Esophagus (tissue), 2 donors: ENCODE results near the gene TNFSF9. TPM values are rescaled to one million over a fixed set of nuclear protein-coding genes. Genes with fewer than 3 reads are reported as not detected.
A peak's percentile ranks its signal among the peaks of the same experiment; 100 is the strongest.

Experiments used
- H3K27ac ChIP-seq, 2 donors: one replicate each; pipeline ENCODE4 v1.5.1; 2013; ENCODE audit warnings: low read depth in 2 of 2, mild to moderate bottlenecking in 2 of 2, inconsistent platforms in 1 of 2, low read length in 1 of 2, moderate library complexity in 1 of 2
- H3K27me3 ChIP-seq, 2 donors: one replicate each; pipeline ENCODE4 v1.6.1; 2013; ENCODE audit warnings: low read length in 2 of 2, control low read depth in 1 of 2, mild to moderate bottlenecking in 1 of 2; ENCODE audit not compliant: insufficient read depth in 2 of 2, control insufficient read depth in 1 of 2
- H3K36me3 ChIP-seq, 2 donors: one replicate each; pipeline ENCODE4 v1.6.1; 2013; ENCODE audit warnings: low read length in 1 of 2; ENCODE audit not compliant: control insufficient read depth in 2 of 2, insufficient read depth in 2 of 2
- H3K4me1 ChIP-seq, 2 donors: one replicate each; pipeline ENCODE4 v1.6.1; 2013; ENCODE audit warnings: low read length in 1 of 2; ENCODE audit not compliant: control insufficient read depth in 2 of 2, insufficient read depth in 2 of 2
- H3K4me3 ChIP-seq, 2 donors: one replicate each; pipeline ENCODE4 v1.5.1; 2013; ENCODE audit warnings: low read length in 2 of 2, mild to moderate bottlenecking in 2 of 2, low read depth in 1 of 2, moderate library complexity in 1 of 2
- H3K9me3 ChIP-seq, 2 donors: one replicate each; pipeline ENCODE4 v1.6.1; 2013; ENCODE audit warnings: mild to moderate bottlenecking in 2 of 2, low read depth in 1 of 2, low read length in 1 of 2, moderate library complexity in 1 of 2; ENCODE audit not compliant: control insufficient read depth in 2 of 2, insufficient read depth in 1 of 2
- WGBS, 2 donors: extraction: QIAGEN DNeasy Blood & Tissue Kit; methylation state at CpG; one replicate each; pipeline ENCODE4 v1.1.7; 2013; 5-methylcytosine and 5-hydroxymethylcytosine counted together
- polyA plus RNA-seq, 2 donors: library from polyadenylated mRNA; stranded (reverse); fragments of 200-250 nt; gene quantifications; one replicate each; pipeline ENCODE4 v1.2.3, GENCODE V29; 2013
- donor health status: healthy with polysubstance abuse.
- donor health status: Bipolar disorder and iron deficiency.

TNFSF9 gene
- polyA plus RNA-seq, 2 donors, result 4.8 to 8.2 TPM

DNA sequence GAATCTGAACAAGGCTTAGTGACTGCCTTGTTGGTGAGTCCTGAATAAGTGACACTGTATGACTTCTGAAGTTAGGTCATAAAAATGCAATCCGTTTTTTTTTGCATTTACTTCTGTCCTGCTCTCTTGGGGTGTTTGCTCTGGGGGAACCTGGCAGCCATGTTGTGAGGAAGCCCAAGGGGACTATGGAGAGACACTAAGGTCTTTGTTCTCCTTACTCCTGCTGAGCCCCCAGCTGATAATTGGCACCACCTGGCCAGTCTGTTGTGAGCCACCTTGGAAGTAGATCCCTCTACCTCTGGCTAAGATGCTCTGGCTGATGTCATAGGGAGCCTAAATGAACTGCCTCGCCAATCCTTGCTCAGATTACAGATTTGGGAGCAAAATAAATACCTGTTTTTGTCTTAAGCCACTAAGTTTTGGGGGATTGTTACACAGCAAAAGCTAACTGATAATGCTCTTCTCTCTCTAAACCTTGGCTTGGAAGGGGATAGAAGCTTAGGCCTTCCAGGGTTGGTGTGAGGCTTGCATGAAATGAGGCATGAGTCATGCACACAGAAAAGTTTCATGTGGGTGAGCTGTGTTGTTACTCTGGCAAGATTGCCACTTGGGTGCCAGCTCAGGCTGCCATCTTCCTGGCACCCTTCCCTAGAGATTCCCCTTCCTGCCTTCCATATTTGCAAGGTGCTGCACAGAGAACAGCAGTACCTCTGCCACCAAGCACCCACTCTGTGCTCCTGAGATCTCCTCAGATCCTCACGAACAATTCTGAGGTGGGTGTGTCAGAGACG lies 38.8 kb upstream of the TNFSF9 start:
- H3K27me3 ChIP-seq, result no peaks in the 10 kb centered on the region
- WGBS, 2 donors, result 85 to 87% methylated on average over 4 of the region's 4 CpGs
- H3K36me3 ChIP-seq, result no peaks in the 10 kb centered on the region
- H3K4me1 ChIP-seq, result no peaks in the 10 kb centered on the region
- H3K4me3 ChIP-seq, result no peak overlapping the region
- peaks cover 0 to 3% of the 10 kb centered on the region in 2 donors for H3K9me3 ChIP-seq
- no peak overlapping the region for H3K27ac ChIP-seq

DNA sequence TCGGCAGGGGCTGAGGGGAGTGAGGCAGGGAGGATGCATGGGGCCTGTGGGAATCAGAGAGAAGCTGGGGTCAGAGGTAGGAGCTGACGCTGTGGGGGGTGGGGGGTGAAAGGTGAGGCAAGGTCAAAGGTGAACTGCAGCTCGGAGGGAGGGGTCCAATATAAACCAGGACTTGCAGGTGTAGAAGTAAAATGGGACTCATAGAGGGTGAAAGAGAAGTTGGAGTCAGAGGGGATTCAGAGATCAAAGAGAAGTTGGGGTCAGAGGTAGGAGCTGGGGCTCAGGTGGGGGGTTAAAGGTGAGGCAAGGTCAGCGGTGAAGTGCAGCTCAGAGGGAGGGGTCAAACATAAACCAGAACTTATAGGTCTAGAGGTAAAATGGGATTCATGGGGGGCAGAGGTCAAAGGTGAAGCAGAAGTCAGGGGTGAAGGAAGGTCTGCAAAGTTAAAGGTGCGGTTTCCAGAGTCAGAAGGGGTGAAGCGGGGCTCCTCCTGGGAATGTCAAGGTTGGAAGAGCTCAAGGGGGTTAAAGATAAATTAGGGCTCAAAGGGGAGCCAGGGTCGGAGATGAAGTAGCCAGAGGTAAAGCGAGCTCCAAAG lies 36.3 kb upstream of the TNFSF9 start:
- Histone ChIP-seq H3K27ac (no peak overlapping the region), H3K9me3 (peaks cover 0 to 3% of the 10 kb centered on the region in 2 donors), H3K4me1 (peaks cover 0 to 2% of the 10 kb centered on the region in 2 donors), H3K27me3 (no peaks in the 10 kb centered on the region), H3K36me3 (no peaks in the 10 kb centered on the region), H3K4me3 (no peak overlapping the region)
- WGBS, 2 donors, result 79 to 84% methylated on average over 8 of the region's 8 CpGs

DNA sequence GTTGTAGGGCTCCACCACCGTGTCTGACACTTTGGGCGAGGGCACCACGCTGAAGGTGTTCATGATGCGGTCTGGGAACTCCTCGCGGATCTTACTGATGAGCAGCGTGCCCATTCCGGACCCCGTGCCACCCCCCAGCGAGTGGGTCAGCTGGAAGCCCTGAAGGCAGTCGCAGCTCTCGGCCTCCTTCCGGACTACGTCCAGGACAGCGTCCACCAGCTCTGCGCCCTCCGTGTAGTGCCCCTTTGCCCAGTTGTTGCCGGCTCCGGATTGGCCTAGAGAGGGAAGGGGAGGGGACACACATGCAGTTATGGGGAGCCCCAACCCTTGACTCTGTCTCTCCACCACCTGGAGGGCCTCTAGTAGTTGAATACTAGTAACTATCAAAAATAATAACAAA lies 34.9 kb upstream of the TNFSF9 start:
- WGBS, 2 donors, result 94 to 95% methylated on average over 19 of the region's 19 CpGs
- H3K9me3 ChIP-seq, result peaks cover 0 to 3% of the 10 kb centered on the region in 2 donors
- H3K36me3 ChIP-seq, result no peaks in the 10 kb centered on the region
- H3K27me3 ChIP-seq, result no peaks in the 10 kb centered on the region
- no peak overlapping the region for H3K4me3 ChIP-seq
- peaks cover 0 to 2% of the 10 kb centered on the region in 2 donors for H3K4me1 ChIP-seq
- no peak overlapping the region for H3K27ac ChIP-seq

DNA sequence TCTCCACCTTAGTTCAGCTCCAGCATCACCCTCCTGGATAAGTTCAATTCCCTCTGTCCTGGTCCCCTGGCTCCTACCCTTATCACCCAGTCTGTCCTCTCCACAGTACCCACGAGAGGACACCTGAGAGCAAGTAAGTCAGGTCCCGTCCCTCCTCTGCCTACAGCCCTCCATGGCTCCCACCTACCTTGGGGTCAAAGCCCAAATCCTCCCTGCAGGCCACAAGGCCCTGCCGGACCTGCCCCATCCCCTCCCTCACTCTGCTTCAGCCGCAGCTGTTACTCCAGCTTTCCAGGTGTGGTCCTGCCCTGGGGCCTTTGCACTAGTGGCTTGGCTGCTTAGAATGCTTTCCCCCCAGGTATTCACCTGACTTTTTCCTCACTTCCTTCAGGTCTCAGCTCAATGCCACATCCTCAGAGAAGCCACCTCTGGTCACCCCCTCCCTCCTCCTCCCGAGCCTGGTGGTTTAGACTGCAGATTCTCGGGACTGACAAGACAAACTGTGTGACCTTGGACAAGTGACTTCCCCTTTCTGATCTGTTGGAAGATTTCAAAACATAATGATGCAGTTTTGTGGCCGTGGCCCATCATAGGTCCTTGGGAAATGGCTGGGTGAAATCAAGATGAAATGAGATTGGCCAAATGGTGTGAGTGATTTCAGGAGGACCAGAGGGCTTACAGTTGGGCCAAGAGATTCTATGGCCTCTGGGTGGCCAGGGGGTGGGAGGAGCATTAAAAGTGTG lies 32.4 kb upstream of the TNFSF9 start:
- peaks cover 0 to 8% of the 10 kb centered on the region in 2 donors for H3K4me1 ChIP-seq
- WGBS, 2 donors, result 57 to 68% methylated on average over 7 of the region's 7 CpGs
- H3K36me3 ChIP-seq, result no peaks in the 10 kb centered on the region
- H3K27ac ChIP-seq, result no peak overlapping the region
- H3K27me3 ChIP-seq, result peaks cover 0 to 4% of the 10 kb centered on the region in 2 donors
- H3K9me3 ChIP-seq, result no peaks in the 10 kb centered on the region
- no peak overlapping the region for H3K4me3 ChIP-seq

DNA sequence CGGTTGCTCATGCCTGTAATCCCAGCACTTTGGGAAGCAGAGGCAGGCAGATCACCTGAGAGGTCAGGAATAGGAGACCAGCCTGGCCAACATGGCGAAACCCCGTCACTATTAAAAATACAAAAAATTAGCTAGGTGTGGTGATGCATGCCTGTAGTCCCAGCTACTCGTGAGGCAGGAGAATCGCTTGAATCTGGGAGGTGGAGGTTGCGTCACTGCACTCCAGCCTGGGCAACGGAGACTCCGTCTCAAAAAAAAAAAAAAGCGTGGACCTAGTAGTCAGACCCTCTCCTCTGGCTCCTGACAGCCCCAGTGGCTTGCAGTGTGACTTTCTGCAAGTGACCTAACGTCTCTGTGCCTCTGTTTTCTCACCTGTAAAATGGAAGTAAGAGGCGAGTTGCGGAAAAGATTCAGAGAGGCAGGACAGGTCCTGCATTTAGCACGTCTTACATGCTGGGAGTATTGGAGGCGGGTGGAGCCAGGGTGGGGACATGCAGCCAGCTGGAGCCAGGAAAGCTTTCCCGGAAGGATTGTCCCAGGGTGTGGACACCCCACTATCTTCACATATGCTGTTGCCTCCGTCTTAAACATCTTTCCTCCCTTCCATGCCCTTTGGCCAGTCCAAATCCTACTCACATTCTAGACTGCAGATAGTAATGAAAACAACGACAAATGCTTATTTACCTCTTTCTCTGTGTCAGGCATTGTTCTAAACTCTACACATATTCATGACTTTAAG lies 31.6 kb upstream of the TNFSF9 start:
- peak overlapping the region in 1 of 2 donors; percentile 22 for H3K4me3 ChIP-seq
- H3K27ac ChIP-seq, result no peak overlapping the region
- no peaks in the 10 kb centered on the region for H3K36me3 ChIP-seq
- WGBS, 2 donors, result 57 to 64% methylated on average over 17 of the region's 17 CpGs
- H3K4me1 ChIP-seq, result peaks cover 0 to 8% of the 10 kb centered on the region in 2 donors
- H3K9me3 ChIP-seq, result no peaks in the 10 kb centered on the region
- peaks cover 0 to 4% of the 10 kb centered on the region in 2 donors for H3K27me3 ChIP-seq

DNA sequence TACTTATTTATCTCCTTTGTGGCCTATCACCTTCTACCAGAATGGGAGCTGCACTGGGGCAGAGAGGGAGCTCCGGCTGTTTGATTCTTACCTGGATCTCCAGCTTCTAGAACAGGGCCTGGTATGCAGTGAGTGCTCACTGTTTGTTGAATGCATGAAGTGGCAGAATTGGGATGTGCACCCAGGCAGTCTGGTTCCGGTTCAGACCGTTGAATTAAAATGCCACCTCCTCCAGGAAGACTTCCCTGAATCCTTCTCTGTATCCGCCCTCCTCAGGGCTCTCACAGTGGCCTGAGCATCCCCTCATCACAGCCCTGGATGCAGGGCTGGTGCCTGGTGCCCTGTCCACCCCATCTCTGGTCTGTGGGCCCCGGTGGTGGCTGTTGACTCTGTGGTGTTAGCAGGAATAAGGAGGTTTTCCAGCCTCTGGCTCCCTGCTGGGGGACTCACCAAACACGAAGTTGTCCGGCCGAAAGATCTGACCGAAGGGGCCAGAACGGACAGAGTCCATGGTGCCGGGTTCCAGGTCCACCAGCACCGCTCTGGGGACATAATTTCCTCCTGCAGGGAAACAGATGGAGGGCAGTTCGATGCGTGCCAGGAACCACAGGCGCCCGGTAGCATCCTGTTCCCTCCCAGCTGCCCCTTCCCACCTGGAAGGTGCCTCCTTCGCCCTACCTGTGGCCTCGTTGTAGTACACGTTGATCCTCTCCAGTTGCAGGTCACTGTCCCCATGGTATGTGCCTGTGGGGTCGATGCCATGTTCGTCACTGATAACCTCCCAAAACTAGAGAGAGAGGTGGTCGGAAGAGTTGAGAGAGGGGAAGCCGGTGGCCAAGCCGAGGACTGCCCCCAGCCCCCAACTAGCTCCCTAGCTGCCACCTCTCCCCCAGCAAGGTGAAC lies 29.7 kb upstream of the TNFSF9 start:
- no peak overlapping the region for H3K4me3 ChIP-seq
- WGBS, 2 donors, result 58 to 60% methylated on average over 24 of the region's 24 CpGs
- H3K27ac ChIP-seq, result no peak overlapping the region
- H3K27me3 ChIP-seq, result peaks cover 0 to 4% of the 10 kb centered on the region in 2 donors
- H3K36me3 ChIP-seq, result no peaks in the 10 kb centered on the region
- H3K9me3 ChIP-seq, result no peaks in the 10 kb centered on the region
- H3K4me1 ChIP-seq, result peaks cover 0 to 8% of the 10 kb centered on the region in 2 donors

DNA sequence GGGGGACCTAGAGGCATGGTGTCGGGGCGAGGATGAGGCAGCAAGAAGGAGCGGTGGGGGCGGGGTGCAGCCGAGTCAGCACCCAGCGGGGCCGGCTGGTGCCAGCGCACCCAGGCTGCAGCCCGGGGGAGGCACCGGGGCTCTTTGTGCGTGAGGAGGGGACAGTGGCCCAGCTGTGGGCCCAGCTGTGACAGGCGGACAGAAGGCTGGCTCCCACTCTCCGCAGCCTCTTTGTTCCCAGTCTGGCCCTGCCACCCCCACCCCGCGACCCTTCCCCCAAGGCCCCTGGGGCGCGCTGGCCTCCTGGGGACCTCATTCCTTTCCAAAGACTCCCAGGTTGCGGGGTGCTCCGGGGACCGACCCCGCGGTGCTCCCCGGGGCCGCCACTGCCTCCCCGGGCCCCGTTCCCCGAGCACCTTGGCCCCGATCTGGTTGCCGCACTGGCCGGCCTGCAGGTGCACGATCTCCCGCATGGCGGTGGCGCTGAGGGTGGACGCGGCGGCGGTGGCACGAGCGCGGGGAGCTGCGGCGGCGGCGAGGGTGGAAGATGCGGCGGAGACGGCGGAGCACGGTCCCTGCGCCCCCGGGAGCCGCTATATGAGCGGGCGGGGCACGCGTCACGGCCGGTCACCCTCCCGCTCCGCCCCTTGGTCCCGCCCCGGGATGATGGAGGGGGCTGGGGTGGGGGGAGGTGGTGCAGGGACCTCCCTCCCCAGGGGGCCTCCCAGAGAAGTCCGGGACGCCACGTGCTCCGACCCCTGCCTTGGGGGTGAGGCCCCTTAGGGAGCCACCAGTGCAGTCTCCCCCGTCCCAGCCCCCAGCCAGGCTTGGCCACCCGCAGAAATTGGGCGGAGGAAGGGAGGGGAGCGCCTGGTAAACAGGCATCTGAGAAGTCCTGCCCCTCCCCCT lies 28.8 kb upstream of the TNFSF9 start, which contains the start of gene TUBB4A:
Gene TUBB4A, minus strand, starts transcription at position 570 of the 909 bp plus-strand sequence. Its CDS starts 97 bp downstream, at position 473.
- no peaks in the 10 kb centered on the region for H3K9me3 ChIP-seq
- peak within 1 kb of the TSS; percentile 34 to 37 for H3K4me3 ChIP-seq
- no peak within 1 kb of the TSS for H3K27ac ChIP-seq
- peaks cover 0 to 8% of the 10 kb centered on the region in 2 donors for H3K4me1 ChIP-seq
- H3K27me3 ChIP-seq, result peaks cover 0 to 4% of the 10 kb centered on the region in 2 donors
- 2 to 3% methylated on average over 45 to 71 of the region's 71 CpGs for WGBS, 2 donors
- no peaks in the 10 kb centered on the region for H3K36me3 ChIP-seq
